ENCODE results near the gene GATA2. TPM values are rescaled to one million over a fixed set of nuclear protein-coding genes. Genes with fewer than 3 reads are reported as not detected.

Gene GATA2
- total and polyA plus RNA-seq, 2 experiments from 2014 or later: 0.52 to 0.83 TPM

GRCh38 chr3:128483657-128484403, 9.2 kb downstream of the GATA2 start:
- no peaks in the 10 kb centered on the region for H3K9me2 ChIP-seq (ENCODE audit: insufficient read depth)
- DNase-seq (ENCODE audit: low spot score) (peak; percentile 66), ATAC-seq (peak; percentile 3)
- H3K36me3 ChIP-seq (ENCODE audit: insufficient read depth): no peaks in the 10 kb centered on the region
- peak overlapping the region; percentile 53 for H3K4me3 ChIP-seq
- no peak overlapping the region for H3K27ac ChIP-seq (ENCODE audit: low read depth)
- peaks cover 71% of the 10 kb centered on the region for H3K4me1 Mint-ChIP-seq
- peaks cover 100% of the 10 kb centered on the region for H3K27me3 ChIP-seq (ENCODE audit: insufficient read depth)
- H3K4me1 ChIP-seq (ENCODE audit: insufficient read depth): peaks cover 51% of the 10 kb centered on the region
- H4K20me1 ChIP-seq (replicated peaks; ENCODE audit: insufficient read depth): peaks cover 8% of the 10 kb centered on the region
- no peak overlapping the region for H3K27ac Mint-ChIP-seq
- H3K9me3 Mint-ChIP-seq: no peaks in the 10 kb centered on the region; the same call in 1 of the 3 replicates
- H3K4me3 Mint-ChIP-seq: peak overlapping the region; percentile 64
- TF ChIP-seq EZH2 (IDR thresholded peaks at IDR 0.05; ENCODE audit: low read depth, unreplicated experiment) (peak; percentile 28), ZNF331 (CRISPR knock-in tag; IDR thresholded peaks at IDR 0.05; ENCODE audit: low read depth) (no peak), EZH2phosphoT487 (IDR thresholded peaks at IDR 0.05; ENCODE audit: unreplicated experiment) (peak; percentile 78)
- H3K27me3 Mint-ChIP-seq (ENCODE audit: insufficient read depth, low read depth, poor library complexity): peaks cover 99% of the 10 kb centered on the region
- H2AFZ ChIP-seq: peak overlapping the region; percentile 76; the same call in 1 of the 2 replicates
- peak overlapping the region; percentile 90 for H3K4me2 ChIP-seq
- no peaks in the 10 kb centered on the region for H3K79me2 ChIP-seq (replicated peaks; ENCODE audit: insufficient read depth)
- H3F3A ChIP-seq (replicated peaks; ENCODE audit: low read depth): peaks cover 21% of the 10 kb centered on the region
- H3K36me3 Mint-ChIP-seq (ENCODE audit: low read depth): no peaks in the 10 kb centered on the region; the same call in 2 of the 3 replicates

GRCh38 chr3:128482666-128483656, 10.0 kb downstream of the GATA2 start:
- peak overlapping the region; percentile 64 for H3K4me3 Mint-ChIP-seq
- no peak overlapping the region for H3K27ac Mint-ChIP-seq
- TF ChIP-seq, protein P1, sequence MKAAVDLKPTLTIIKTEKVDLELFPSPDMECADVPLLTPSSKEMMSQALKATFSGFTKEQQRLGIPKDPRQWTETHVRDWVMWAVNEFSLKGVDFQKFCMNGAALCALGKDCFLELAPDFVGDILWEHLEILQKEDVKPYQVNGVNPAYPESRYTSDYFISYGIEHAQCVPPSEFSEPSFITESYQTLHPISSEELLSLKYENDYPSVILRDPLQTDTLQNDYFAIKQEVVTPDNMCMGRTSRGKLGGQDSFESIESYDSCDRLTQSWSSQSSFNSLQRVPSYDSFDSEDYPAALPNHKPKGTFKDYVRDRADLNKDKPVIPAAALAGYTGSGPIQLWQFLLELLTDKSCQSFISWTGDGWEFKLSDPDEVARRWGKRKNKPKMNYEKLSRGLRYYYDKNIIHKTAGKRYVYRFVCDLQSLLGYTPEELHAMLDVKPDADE (IDR thresholded peaks at IDR 0.05): no peak
- TF ChIP-seq ZNF462 (CRISPR knock-in tag; IDR thresholded peaks at IDR 0.05): no peak
- peak; percentile 84 for TF ChIP-seq EZH2 (IDR thresholded peaks at IDR 0.05; ENCODE audit: low read depth, unreplicated experiment)
- TF ChIP-seq EZH2phosphoT487 (IDR thresholded peaks at IDR 0.05; ENCODE audit: unreplicated experiment): no peak
- ATAC-seq: peak; percentile 2; the same call in 2 of the 3 replicates
- H3K36me3 Mint-ChIP-seq (ENCODE audit: low read depth): no peaks in the 10 kb centered on the region; the same call in 2 of the 3 replicates
- H3K4me3 ChIP-seq: peak overlapping the region; percentile 53
- H3K79me2 ChIP-seq (replicated peaks; ENCODE audit: insufficient read depth): no peaks in the 10 kb centered on the region
- H3K9me2 ChIP-seq (ENCODE audit: insufficient read depth): peaks cover 8% of the 10 kb centered on the region
- H3K4me1 ChIP-seq (ENCODE audit: insufficient read depth): peaks cover 51% of the 10 kb centered on the region
- H3K27me3 Mint-ChIP-seq (ENCODE audit: insufficient read depth, low read depth, poor library complexity): peaks cover 100% of the 10 kb centered on the region
- H3K4me2 ChIP-seq: peak overlapping the region; percentile 90
- H3K9me3 Mint-ChIP-seq: no peaks in the 10 kb centered on the region; the same call in 1 of the 3 replicates
- H3F3A ChIP-seq (replicated peaks; ENCODE audit: low read depth): peaks cover 21% of the 10 kb centered on the region
- no peak overlapping the region for H3K27ac ChIP-seq (ENCODE audit: low read depth)
- DNase-seq (ENCODE audit: low spot score): peak; percentile 57
- peak overlapping the region; percentile 76; the same call in 1 of the 2 replicates for H2AFZ ChIP-seq
- peaks cover 100% of the 10 kb centered on the region for H3K27me3 ChIP-seq (ENCODE audit: insufficient read depth)
- H3K36me3 ChIP-seq (ENCODE audit: insufficient read depth): no peaks in the 10 kb centered on the region
- H3K4me1 Mint-ChIP-seq: peaks cover 71% of the 10 kb centered on the region
- H4K20me1 ChIP-seq (replicated peaks; ENCODE audit: insufficient read depth): peaks cover 8% of the 10 kb centered on the region

Data from GM23338 (cell line).